LNCaP clone FGC (cell line): Measurements from ENCODE around the gene TNFRSF4.

Experiments used
- DNase-seq: peaks from one replicate; pipeline ENCODE4 v3.0.0-alpha.2; 2011; ENCODE audit warnings: low read depth
- H3K4me3 ChIP-seq: 2 replicates; pipeline ENCODE4 v1.5.1; 2011; ENCODE audit warnings: mild to moderate bottlenecking, low read depth, low read length, control low read depth
- CTCF ChIP-seq: IDR thresholded peaks from 2 replicates; pipeline ENCODE4 v1.5.1; 2012; ENCODE audit warnings: mild to moderate bottlenecking; ENCODE audit not compliant: control insufficient read depth, insufficient read depth; ENCODE audit errors: extremely low read depth

TNFRSF4 gene

GRCh38 chr1:1231400-1232207, 17.7 kb upstream of the TNFRSF4 start, which contains the start of gene SDF4:
SDF4 (minus strand) TSS chr1:1232001; CDS start chr1:1228772, 3,229 bp downstream.
- DNase-seq, result peak; percentile 81
- TF ChIP-seq CTCF, result no peak
- H3K4me3 ChIP-seq, result peak within 1 kb of the TSS; percentile 87

GRCh38 chr1:1230656-1231399, 16.9 kb upstream of the TNFRSF4 start:
- peak; percentile 23; the same call in 1 of the 2 replicates for TF ChIP-seq CTCF
- H3K4me3 ChIP-seq, result peak overlapping the region; percentile 87
- peak; percentile 82 for DNase-seq

- peak overlapping the region; percentile 87; the same call in 1 of the 2 replicates for H3K4me3 ChIP-seq
- DNase-seq, result no peak
- no peak for TF ChIP-seq CTCF
Observed at GRCh38 chr1:1229770-1230169, 15.8 kb upstream of the TNFRSF4 start.

- H3K4me3 ChIP-seq, result no peak overlapping the region
- DNase-seq, result no peak
- no peak for TF ChIP-seq CTCF
Observed at GRCh38 chr1:1228596-1229321, 14.8 kb upstream of the TNFRSF4 start.

GRCh38 chr1:1228187-1228586, 14.2 kb upstream of the TNFRSF4 start:
- TF ChIP-seq CTCF, result no peak
- DNase-seq, result no peak
- H3K4me3 ChIP-seq, result no peak overlapping the region

GRCh38 chr1:1227386-1227785, 13.4 kb upstream of the TNFRSF4 start:
- no peak overlapping the region for H3K4me3 ChIP-seq
- DNase-seq, result no peak
- TF ChIP-seq CTCF, result no peak
